ENCODE measurements around the gene OR7A5. TPM values are rescaled to one million over a fixed set of nuclear protein-coding genes. Genes with fewer than 3 reads are reported as not detected.
"Not testable (repeated sequence)": the region's sequence is repeated elsewhere in the genome, so short reads cannot be mapped to it uniquely, and the experiment has no call there.

OR7A5 gene
- total RNA-seq, 4 donors from 2014 or later = not detected

DNA sequence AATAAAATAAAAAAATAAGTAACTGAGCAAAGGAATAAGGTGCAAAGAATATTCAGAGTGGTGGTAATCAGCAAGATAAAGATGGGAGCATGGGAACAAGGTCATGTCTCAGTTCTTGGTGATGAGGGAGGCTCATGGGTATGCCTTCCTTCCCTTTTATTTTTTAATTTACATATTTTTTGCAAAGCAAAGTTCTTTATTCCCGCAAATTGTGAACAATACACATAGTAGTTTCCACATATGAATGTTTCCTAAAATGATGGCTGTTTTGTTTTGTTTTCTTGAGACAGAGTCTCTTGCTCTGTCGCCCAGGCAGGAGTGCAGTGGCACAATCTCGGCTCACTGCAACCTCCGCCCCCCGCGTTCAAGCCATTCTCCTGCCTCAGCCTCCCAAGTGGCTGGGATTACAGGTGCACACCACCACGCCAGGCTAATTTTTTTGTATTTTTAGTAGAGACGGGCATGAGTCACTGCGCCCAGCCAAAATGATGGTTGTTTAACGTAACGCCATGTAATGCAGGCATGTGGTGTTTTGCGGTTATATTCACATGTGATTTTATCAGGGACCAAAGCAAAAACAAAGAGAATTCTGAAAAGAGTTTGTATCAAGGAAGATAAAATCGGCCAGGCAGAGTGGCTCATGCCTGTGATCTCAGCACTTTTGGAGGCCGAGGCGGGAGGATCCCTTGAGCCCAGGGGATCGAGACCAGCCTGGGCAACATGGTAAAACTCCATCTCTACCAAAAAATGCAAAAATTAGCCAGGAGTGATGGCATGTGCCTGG, 52.2 kb downstream of the OR7A5 start:
- no peaks in the 10 kb centered on the region for H3K9me3 ChIP-seq
- no peaks in the 10 kb centered on the region for H3K36me3 ChIP-seq
- no peaks in the 10 kb centered on the region for H3K4me1 ChIP-seq
- no peak overlapping the region for H3K4me3 ChIP-seq
- peak overlapping the region in 1 of 4 donors; percentile 48 for H3K27ac ChIP-seq
- DNase-seq = peak in 1 of 3 donors; percentile 40
- TF ChIP-seq, protein P1, sequence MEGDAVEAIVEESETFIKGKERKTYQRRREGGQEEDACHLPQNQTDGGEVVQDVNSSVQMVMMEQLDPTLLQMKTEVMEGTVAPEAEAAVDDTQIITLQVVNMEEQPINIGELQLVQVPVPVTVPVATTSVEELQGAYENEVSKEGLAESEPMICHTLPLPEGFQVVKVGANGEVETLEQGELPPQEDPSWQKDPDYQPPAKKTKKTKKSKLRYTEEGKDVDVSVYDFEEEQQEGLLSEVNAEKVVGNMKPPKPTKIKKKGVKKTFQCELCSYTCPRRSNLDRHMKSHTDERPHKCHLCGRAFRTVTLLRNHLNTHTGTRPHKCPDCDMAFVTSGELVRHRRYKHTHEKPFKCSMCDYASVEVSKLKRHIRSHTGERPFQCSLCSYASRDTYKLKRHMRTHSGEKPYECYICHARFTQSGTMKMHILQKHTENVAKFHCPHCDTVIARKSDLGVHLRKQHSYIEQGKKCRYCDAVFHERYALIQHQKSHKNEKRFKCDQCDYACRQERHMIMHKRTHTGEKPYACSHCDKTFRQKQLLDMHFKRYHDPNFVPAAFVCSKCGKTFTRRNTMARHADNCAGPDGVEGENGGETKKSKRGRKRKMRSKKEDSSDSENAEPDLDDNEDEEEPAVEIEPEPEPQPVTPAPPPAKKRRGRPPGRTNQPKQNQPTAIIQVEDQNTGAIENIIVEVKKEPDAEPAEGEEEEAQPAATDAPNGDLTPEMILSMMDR (IDR thresholded peaks at IDR 0.05) = no peak
- no peak for TF ChIP-seq POLR2A (IDR thresholded peaks at IDR 0.05)
- H3K27me3 ChIP-seq = no peaks in the 10 kb centered on the region

DNA sequence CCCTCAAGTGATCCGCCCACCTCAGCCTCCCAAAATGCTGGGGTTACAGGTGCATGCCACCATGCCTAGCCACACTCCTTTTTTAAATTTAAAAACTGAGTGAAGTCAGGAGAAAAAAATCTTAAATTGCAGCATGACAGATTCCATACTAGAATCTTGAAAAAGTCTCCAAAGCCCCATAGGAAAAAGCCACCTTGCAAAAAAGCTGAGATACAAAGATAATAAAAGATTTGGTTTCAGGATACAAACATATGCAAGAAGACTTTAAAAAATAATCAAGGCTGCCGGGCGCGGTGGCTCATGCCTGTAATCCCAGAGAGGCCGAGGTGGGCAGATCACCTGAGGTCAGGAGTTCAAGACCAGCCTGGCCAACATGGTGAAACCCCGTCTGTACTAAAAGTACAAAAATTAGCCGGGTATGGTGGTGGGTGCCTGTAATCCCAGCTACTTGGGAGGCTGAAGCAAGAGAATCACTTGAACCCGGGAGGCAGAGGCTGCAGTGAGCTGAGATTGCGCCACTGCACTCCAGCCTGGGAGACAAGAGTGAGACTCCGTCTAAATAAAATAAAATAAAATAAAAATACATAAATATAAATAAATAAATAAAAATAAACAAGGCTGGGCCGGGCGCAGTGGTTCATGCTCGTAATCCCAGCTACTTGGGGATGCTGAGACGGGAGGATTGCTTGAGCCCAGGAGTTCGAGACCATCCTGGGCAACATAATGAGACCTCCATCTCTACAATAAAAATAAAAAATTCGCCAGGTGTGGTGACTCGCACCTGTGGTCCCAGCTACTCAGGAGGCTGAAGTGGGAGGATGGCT, 53.1 kb downstream of the OR7A5 start:
- H3K27ac ChIP-seq, H3K9me3 ChIP-seq, H3K4me3 ChIP-seq, H3K4me1 ChIP-seq, H3K36me3 ChIP-seq, H3K27me3 ChIP-seq: not testable (repeated sequence)
- peak in 1 of 3 donors; percentile 28 for DNase-seq

DNA sequence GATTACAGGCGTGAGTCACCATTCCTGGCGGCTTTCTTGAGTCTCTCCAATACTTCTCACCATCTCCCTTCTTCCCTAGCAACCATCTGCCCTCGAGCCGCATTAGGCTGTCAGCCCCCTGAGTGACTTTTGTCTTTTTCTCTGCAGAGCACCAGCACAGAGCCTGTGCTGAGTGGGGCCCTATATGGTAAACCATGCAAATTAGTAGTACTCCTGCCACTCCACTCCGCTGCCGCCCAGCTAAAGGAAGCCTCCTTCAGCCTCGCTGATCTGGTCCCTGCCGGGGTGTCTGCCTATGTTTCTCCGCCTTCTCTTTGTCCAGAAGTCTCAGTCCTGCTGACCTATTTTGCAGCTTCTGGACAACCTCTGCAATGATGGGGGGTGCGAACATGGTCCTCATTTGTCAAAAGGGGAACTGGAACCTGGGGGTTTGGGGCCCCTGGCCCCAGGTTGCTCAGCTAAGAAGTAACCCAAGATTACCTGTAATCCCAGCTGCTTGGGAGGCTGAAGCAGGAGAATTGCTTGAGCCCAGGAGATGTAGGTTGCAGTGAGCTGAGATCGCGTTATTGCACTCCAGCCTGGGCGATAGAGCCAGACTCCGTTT, 54.3 kb downstream of the OR7A5 start:
- H3K4me3 ChIP-seq, H3K27me3 ChIP-seq, H3K4me1 ChIP-seq, H3K9me3 ChIP-seq, H3K36me3 ChIP-seq, H3K27ac ChIP-seq: not testable (repeated sequence)
- peak in 1 of 3 donors; percentile 5 for DNase-seq

DNA sequence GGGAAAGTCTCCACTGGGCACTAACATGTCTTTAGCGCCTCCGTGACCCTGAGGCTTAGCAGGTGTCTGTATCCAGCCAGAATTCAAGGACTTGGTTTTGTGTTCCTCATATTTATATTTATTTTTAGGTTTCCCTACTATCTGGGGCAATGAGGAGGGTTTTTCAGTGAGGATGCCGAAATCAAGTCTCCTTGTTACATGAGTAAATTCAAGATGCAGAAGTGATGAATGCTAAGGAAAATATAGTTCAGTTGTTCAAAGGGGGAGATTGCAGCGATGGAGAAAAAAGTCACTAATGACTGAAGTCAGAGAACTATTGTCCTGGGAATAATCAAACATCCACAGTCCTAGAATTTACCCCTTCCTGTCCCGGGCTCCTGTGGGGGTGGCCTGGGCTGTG, 55.8 kb downstream of the OR7A5 start:
- Histone ChIP-seq H3K27me3 (no peaks in the 10 kb centered on the region), H3K27ac (no peak overlapping the region), H3K36me3 (no peaks in the 10 kb centered on the region), H3K9me3 (no peaks in the 10 kb centered on the region), H3K4me1 (peaks cover 0 to 7% (median 0%) of the 10 kb centered on the region in 4 donors), H3K4me3 (no peak overlapping the region)
- TF ChIP-seq, protein P1 (IDR thresholded peaks at IDR 0.05) = no peak
- TF ChIP-seq POLR2A (IDR thresholded peaks at IDR 0.05) = no peak
- peak in 1 of 3 donors; percentile 26 for DNase-seq

DNA sequence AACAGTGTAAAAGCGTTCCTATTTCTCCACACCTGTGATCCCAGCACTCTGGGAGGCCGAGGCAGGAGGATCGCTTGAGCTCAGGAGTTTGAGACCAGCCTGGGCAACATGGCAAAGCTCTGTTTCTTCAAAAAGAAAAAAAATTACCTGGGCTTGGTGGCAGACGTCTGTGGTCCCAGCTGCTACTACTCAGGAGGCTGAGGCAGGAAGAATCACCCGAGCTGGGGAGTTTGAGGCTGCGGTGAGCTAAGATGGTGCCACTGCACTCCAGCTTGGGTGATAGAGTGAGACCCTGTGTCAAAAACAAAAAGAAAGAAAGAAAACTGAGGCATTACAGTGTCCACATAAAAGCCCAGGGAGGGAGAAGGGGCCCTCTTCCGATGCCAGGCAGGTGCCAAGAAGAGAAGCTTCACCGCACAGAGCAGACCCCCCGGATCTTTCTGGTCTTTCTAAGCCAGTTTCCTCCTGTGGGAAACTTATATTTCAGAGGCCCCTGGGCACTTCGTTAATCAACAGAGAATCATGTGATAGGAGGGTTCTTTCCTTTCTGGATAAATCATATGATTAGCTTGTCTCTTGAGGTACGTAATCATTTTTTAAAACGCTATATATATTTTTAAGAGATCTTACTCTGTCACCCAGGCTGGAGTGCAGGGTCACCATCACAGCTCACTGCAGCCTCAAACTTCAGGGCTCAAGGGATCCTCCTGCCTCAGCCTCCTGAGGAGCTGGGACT, 56.7 kb downstream of the OR7A5 start, which contains the start of gene ADGRE2:
ADGRE2 (minus strand) TSS at position 451 of the 736 bp plus-strand sequence. CDS start 1,804 bp downstream, outside the sequence.
- H3K36me3 ChIP-seq, H3K9me3 ChIP-seq, H3K4me3 ChIP-seq, H3K27ac ChIP-seq, H3K4me1 ChIP-seq, H3K27me3 ChIP-seq: not testable (repeated sequence)
- peak in 1 of 3 donors; percentile 23 for DNase-seq

DNA sequence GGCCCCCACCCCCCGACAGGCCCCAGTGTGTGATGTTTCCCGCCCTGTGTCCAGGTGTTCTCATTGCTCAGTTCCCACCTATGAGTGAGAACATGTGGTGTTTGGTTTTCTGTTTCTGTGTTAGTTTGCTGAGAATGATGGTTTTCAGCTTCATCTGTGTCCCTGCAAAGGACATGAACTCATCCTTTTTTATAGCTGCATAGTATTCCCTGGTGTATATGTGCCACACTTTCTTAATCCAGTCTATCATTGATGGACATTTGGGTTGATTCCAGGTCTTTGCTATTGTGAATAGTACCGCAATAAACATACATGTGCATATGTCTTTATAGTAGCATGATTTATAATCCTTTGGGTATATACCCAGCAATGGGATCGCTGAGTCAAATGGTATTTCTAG, 57.3 kb downstream of the OR7A5 start:
- DNase-seq, H3K4me3 ChIP-seq, H3K27me3 ChIP-seq, H3K27ac ChIP-seq, H3K9me3 ChIP-seq, H3K36me3 ChIP-seq, H3K4me1 ChIP-seq: not testable (repeated sequence)

Small RNAs within 50 kb of the gene (small RNA-seq; reads per million reads assigned to genes)
- 0 to 0.06 reads per million in 2 donors for gene AC005255.1

Other genes starting within 250 kb of the OR7A5 start
- gene ADGRE3, start 160.3 kb downstream of the OR7A5 start, total RNA-seq = not detected
- 10 to 100 TPM in 3 of 4 donors, 1 to 10 TPM in 1; 7.5 to 27.8 (median 17.1) TPM for gene ZNF333, start 145.1 kb downstream of the OR7A5 start, total RNA-seq
- gene ADGRE2, start 56.6 kb downstream of the OR7A5 start, total RNA-seq = 10 to 100 TPM in 1 of 4 donors, 1 to 10 TPM in 2, not detected in 1; 1.2 to 16.5 (median 1.9) TPM
- gene OR7C1, start within 50 bp of the OR7A5 start, total RNA-seq = not detected
- gene OR7A10, start 13.7 kb upstream of the OR7A5 start, total RNA-seq = not detected
- not detected for gene OR7A17, start 50.9 kb upstream of the OR7A5 start, total RNA-seq
- not detected for gene OR7C2, start 106.3 kb upstream of the OR7A5 start, total RNA-seq
- not detected for gene SLC1A6, start 144.7 kb upstream of the OR7A5 start, total RNA-seq
- gene CASP14, start 214.3 kb upstream of the OR7A5 start, total RNA-seq = not detected
- not detected for gene OR1I1, start 247.0 kb upstream of the OR7A5 start, total RNA-seq

All from Peyer's patch (tissue), 4 donors.